Measurements from ENCODE around the gene GOLGA8S. TPM values are rescaled to one million over a fixed set of nuclear protein-coding genes. Genes with fewer than 3 reads are reported as not detected.
"Not testable (repeated sequence)": the region's sequence is repeated elsewhere in the genome, so short reads cannot be mapped to it uniquely, and the experiment has no call there.

GOLGA8S gene
- polyA plus RNA-seq, 1 experiment, result 0.04 TPM

DNA sequence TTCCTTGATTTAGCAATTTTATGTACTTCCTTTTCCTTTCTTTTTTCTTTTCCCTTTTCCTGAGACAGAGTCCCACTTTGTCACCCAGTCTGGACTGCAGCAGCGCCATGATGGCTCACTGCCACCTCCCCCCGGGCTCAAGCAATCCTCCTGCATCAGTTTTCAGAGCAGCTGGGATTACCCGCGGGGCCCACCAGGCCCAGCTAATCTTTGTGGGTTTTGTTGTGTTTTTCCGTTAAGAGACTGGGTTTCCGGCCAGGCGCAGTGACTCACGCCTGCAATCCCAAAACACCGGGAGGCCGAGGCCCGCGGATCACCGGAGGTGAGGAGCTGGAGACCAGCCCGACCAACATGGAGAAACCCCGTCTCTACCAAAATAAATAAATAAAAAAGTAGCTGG lies 17.7 kb downstream of the GOLGA8S start:
- Histone ChIP-seq H3K4me3 (ENCODE audit: low read depth, low read length) (no peak overlapping the region), H3K9me3 (ENCODE audit: control insufficient read depth, insufficient read depth, low read length) (peaks cover 19% of the 10 kb centered on the region), H3K27ac (ENCODE audit: low read depth, low read length) (no peak overlapping the region), H3K27me3 (ENCODE audit: control insufficient read depth, insufficient read depth, low read length) (no peaks in the 10 kb centered on the region)
- DNase-seq (ENCODE audit: low read depth, low spot score), result no peak
- TF ChIP-seq, protein P1, sequence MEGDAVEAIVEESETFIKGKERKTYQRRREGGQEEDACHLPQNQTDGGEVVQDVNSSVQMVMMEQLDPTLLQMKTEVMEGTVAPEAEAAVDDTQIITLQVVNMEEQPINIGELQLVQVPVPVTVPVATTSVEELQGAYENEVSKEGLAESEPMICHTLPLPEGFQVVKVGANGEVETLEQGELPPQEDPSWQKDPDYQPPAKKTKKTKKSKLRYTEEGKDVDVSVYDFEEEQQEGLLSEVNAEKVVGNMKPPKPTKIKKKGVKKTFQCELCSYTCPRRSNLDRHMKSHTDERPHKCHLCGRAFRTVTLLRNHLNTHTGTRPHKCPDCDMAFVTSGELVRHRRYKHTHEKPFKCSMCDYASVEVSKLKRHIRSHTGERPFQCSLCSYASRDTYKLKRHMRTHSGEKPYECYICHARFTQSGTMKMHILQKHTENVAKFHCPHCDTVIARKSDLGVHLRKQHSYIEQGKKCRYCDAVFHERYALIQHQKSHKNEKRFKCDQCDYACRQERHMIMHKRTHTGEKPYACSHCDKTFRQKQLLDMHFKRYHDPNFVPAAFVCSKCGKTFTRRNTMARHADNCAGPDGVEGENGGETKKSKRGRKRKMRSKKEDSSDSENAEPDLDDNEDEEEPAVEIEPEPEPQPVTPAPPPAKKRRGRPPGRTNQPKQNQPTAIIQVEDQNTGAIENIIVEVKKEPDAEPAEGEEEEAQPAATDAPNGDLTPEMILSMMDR (IDR thresholded peaks at IDR 0.05; ENCODE audit: low read depth, low read length), result no peak
- POLR2A ChIA-PET, result no interaction called here
- CTCF ChIA-PET, result no interaction called here

DNA sequence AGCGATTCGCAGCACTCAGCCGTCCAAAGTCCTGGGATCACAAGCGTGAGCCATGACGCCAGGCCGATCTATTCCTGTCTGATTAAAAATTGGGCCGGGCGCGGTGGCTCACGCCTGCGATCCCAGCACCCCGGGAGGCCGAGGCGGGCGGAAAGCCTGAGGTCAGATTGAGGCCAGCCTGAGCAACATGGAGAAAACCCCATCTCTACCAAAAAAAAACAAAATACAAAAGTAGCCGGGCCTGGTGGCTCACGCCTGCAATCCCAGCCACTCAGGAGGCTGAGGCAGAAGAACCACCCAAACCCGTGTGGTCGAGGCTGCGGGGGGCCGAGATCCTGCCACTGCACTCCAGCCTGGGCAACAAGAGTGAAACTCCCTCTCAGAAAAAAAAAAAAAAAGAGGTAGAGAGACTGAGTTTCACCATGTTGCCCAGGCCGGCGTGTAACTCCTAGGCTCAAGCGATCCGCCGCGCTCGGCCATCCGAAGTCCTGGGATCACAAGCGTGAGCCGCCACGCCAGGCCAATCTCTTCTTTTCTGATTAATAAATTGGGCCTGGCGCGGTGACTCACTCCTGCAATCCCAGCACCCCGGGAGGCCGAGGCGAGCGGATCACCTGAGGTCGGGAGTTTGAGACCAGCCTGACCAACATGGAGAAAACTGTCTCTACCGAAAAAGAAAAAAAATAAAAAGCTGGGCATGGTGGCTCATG lies 18.5 kb downstream of the GOLGA8S start:
- peaks cover 19% of the 10 kb centered on the region for H3K9me3 ChIP-seq (ENCODE audit: control insufficient read depth, insufficient read depth, low read length)
- POLR2A ChIA-PET; H3K27me3 ChIP-seq (ENCODE audit: control insufficient read depth, insufficient read depth, low read length); H3K4me3 ChIP-seq (ENCODE audit: low read depth, low read length); H3K27ac ChIP-seq (ENCODE audit: low read depth, low read length); DNase-seq (ENCODE audit: low read depth, low spot score); CTCF ChIA-PET: not testable (repeated sequence)

DNA sequence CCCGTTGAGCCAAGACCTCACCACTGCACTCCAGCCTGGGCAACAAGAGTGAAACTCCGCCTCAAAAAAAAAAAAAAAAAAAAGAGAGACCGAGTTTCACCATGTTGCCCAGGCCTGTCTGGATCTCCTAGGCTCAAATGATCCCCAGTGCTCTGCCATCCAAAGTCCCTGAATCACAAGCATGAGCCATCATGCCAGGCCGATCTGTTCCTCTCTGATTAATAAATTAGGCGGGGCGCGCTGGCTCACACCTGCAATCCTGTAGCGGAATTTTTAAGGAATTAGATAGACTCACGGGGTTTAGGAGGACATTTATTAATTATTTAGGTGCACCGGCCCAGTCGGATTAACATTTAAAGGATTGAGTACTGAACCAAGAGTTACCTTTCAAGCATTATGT lies 19.7 kb downstream of the GOLGA8S start:
- POLR2A ChIA-PET, CTCF ChIA-PET: not testable (repeated sequence)

DNA sequence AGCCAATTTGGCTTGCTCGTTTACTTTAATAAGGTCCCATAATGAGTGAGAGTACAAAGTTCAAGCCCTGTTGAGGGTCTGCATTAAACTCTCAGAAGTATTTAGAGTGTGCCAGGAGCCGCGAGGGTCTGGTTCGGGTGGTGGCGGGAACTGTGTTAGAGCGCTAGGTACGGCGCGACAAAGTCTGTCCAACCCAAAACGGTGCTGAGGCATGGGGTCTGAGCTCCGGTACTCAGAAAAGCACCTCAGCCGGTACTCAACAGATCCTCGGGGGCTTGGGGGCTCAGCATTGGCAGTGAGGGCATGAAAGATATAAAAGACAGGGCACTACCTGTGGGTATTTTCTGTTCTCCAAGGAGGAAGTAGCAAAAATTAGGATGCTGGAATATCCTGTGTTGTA lies 24.4 kb downstream of the GOLGA8S start:
- H3K4me3 ChIP-seq (ENCODE audit: low read depth, low read length); POLR2A ChIA-PET; H3K27ac ChIP-seq (ENCODE audit: low read depth, low read length); H3K27me3 ChIP-seq (ENCODE audit: control insufficient read depth, insufficient read depth, low read length); H3K9me3 ChIP-seq (ENCODE audit: control insufficient read depth, insufficient read depth, low read length); DNase-seq (ENCODE audit: low read depth, low spot score); CTCF ChIA-PET: not testable (repeated sequence)

More for the DNA sequence above, 19.7 kb downstream of the GOLGA8S start:
- H3K27ac ChIP-seq (ENCODE audit: low read depth, low read length); H3K27me3 ChIP-seq (ENCODE audit: control insufficient read depth, insufficient read depth, low read length); DNase-seq (ENCODE audit: low read depth, low spot score); H3K4me3 ChIP-seq (ENCODE audit: low read depth, low read length): not testable (repeated sequence)
- H3K9me3 ChIP-seq (ENCODE audit: control insufficient read depth, insufficient read depth, low read length), result peaks cover 19% of the 10 kb centered on the region

DNA sequence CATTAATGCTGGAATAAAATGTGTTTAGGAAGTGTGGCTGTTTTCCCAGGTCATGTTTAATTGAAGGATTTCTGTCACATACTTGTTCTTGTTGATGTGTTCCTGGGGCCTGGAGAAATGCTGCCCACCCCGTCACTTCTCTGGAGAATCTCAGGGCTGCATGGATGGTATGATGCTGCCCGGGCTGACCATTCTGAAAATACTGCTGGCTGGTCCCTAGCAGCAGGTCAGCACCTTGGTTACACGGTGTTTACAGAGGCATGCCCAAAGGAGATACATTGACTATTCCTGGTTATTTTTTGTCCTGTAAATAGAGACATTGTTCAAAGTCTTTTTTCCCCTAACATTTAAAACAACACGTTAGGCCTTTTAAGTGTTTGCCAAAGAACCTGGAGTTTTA lies 26.2 kb downstream of the GOLGA8S start:
- CTCF ChIA-PET; H3K4me3 ChIP-seq (ENCODE audit: low read depth, low read length); H3K27me3 ChIP-seq (ENCODE audit: control insufficient read depth, insufficient read depth, low read length); DNase-seq (ENCODE audit: low read depth, low spot score); H3K9me3 ChIP-seq (ENCODE audit: control insufficient read depth, insufficient read depth, low read length); POLR2A ChIA-PET; H3K27ac ChIP-seq (ENCODE audit: low read depth, low read length): not testable (repeated sequence)

DNA sequence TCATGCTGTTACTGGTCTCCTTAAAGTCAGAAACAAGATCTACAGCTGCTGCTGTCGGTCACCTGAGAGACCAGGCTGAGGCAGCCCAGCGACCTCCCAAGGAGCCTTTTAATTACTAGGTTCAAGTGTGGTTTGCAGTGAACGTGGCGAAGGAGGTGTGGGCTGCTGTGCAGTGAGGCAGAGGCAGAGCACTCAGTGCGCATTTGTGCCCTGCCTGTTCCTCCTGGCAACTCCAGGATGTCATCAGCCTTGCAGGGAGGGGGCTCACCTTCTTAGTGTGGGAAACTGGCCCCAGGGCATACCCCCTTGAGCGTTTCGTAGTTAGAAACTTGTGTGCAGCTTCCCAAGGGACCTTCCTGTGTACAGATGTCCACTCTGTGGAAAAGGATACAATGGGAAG lies 26.6 kb downstream of the GOLGA8S start:
- DNase-seq (ENCODE audit: low read depth, low spot score); POLR2A ChIA-PET; H3K27me3 ChIP-seq (ENCODE audit: control insufficient read depth, insufficient read depth, low read length); H3K27ac ChIP-seq (ENCODE audit: low read depth, low read length); CTCF ChIA-PET; H3K4me3 ChIP-seq (ENCODE audit: low read depth, low read length); H3K9me3 ChIP-seq (ENCODE audit: control insufficient read depth, insufficient read depth, low read length): not testable (repeated sequence)

DNA sequence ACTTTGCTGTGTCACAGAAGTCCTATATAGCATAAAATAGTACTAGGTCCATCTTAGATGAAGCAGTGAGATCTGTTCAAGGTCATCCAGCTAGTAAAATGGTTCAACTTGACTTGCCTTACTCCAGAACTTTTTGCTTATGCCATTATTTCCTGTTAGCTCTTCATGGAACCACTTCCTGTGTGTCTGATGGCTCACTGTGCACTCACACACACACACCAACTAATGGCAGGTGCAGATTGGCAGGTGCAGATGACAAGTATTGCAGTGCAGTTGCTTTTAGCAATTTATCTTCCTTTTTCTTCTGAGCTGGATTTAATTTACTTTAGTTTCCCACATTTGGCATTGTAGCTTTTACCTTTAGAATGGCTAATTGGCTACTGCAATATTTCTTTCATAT lies 29.8 kb downstream of the GOLGA8S start:
- Histone ChIP-seq H3K9me3 (ENCODE audit: control insufficient read depth, insufficient read depth, low read length) (peaks cover 5% of the 10 kb centered on the region), H3K4me3 (ENCODE audit: low read depth, low read length) (no peak overlapping the region), H3K27ac (ENCODE audit: low read depth, low read length) (no peak overlapping the region), H3K27me3 (ENCODE audit: control insufficient read depth, insufficient read depth, low read length) (no peaks in the 10 kb centered on the region)
- DNase-seq (ENCODE audit: low read depth, low spot score), result no peak
- POLR2A ChIA-PET, result no interaction called here
- TF ChIP-seq, protein P1 (IDR thresholded peaks at IDR 0.05; ENCODE audit: low read depth, low read length), result no peak
- CTCF ChIA-PET, result no interaction called here
